ENCODE data around the gene IL17D. TPM values are rescaled to one million over a fixed set of nuclear protein-coding genes. Genes with fewer than 3 reads are reported as not detected.

IL17D gene
- total and polyA plus RNA-seq, 10 of the 15 experiments (the other 5 are each of a cell fraction or from before 2014, with no cell fraction given) = 0.03 to 1.6 (median 0.33) TPM

DNA sequence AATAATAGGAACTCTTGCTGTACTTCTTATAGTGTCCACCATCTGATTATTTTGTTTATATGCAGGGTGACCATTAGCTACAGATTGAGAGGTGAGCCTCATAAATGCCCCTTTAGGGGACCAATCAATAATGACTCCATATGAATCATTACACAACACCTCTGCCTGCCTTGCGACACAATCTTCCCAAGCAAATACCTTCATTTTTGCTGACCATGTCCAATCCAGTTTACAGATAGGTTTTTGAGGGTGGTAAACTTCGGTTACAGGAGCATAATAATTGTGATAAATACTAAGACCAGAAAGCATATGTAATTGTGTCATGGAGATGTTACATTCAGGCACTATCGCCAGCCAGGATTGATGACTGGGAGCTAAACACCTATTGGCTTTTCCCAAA lies 23.6 kb upstream of the IL17D start (continued):
- no peak for TF ChIP-seq BCLAF1 (IDR thresholded peaks at IDR 0.05)
- no peak for TF ChIP-seq ZBTB33 (IDR thresholded peaks at IDR 0.05)
- TF ChIP-seq, protein P1, sequence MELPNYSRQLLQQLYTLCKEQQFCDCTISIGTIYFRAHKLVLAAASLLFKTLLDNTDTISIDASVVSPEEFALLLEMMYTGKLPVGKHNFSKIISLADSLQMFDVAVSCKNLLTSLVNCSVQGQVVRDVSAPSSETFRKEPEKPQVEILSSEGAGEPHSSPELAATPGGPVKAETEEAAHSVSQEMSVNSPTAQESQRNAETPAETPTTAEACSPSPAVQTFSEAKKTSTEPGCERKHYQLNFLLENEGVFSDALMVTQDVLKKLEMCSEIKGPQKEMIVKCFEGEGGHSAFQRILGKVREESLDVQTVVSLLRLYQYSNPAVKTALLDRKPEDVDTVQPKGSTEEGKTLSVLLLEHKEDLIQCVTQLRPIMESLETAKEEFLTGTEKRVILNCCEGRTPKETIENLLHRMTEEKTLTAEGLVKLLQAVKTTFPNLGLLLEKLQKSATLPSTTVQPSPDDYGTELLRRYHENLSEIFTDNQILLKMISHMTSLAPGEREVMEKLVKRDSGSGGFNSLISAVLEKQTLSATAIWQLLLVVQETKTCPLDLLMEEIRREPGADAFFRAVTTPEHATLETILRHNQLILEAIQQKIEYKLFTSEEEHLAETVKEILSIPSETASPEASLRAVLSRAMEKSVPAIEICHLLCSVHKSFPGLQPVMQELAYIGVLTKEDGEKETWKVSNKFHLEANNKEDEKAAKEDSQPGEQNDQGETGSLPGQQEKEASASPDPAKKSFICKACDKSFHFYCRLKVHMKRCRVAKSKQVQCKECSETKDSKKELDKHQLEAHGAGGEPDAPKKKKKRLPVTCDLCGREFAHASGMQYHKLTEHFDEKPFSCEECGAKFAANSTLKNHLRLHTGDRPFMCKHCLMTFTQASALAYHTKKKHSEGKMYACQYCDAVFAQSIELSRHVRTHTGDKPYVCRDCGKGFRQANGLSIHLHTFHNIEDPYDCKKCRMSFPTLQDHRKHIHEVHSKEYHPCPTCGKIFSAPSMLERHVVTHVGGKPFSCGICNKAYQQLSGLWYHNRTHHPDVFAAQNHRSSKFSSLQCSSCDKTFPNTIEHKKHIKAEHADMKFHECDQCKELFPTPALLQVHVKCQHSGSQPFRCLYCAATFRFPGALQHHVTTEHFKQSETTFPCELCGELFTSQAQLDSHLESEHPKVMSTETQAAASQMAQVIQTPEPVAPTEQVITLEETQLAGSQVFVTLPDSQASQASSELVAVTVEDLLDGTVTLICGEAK (IDR thresholded peaks at IDR 0.05; ENCODE audit: borderline replicate concordance) = no peak
- TF ChIP-seq CBX3 (IDR thresholded peaks at IDR 0.05; ENCODE audit: borderline replicate concordance, low read depth) = no peak
- TF ChIP-seq ZNF207 (IDR thresholded peaks at IDR 0.05; ENCODE audit: borderline replicate concordance) = no peak
- TF ChIP-seq USF2 (IDR thresholded peaks at IDR 0.05; ENCODE audit: borderline replicate concordance, low read depth, low read length) = no peak
- TF ChIP-seq ZNF24 (IDR thresholded peaks at IDR 0.05) = no peak
- TF ChIP-seq MYC (IDR thresholded peaks at IDR 0.05; ENCODE audit: insufficient read depth, insufficient read length, insufficient replicate concordance, low read length, severe bottlenecking) = no peak
- TF ChIP-seq IKZF2 (IDR thresholded peaks at IDR 0.05) = no peak
